Smooth muscle cell (in vitro differentiated cells): ENCODE results near the gene AKTIP. TPM values are rescaled to one million over a fixed set of nuclear protein-coding genes. Genes with fewer than 3 reads are reported as not detected.

ENCODE experiments used
- DNase-seq: peaks from one replicate; lab custom pipeline; 2025; ENCODE audit not compliant: unreplicated experiment; lab: John Stamatoyannopoulos, UW
- H2AFZ ChIP-seq: fragments of 200-600 bp; sonication (generic); 2 replicates; pipeline ENCODE4 v1.6.0; 2016; ENCODE audit warnings: antibody characterized with exemption, low read depth, mild to moderate bottlenecking
- H3F3A ChIP-seq: fragments of 200-600 bp; sonication (generic); 2 replicates; pipeline ENCODE4 v1.6.0; 2017; ENCODE audit warnings: antibody characterized with exemption, low read depth
- H3K27ac ChIP-seq: fragments of 200-600 bp; sonication (generic); 2 replicates; pipeline ENCODE4 v1.5.1; 2016; ENCODE audit warnings: low read depth, mild to moderate bottlenecking
- H3K27me3 ChIP-seq: fragments of 200-600 bp; sonication (generic); 2 replicates; pipeline ENCODE4 v1.6.1; 2016; ENCODE audit warnings: low read depth, mild to moderate bottlenecking
- H3K36me3 ChIP-seq: fragments of 200-600 bp; sonication (generic); 2 replicates; pipeline ENCODE4 v1.5.1; 2016; ENCODE audit warnings: low read depth
- H3K4me1 ChIP-seq: fragments of 200-600 bp; sonication (generic); 2 replicates; pipeline ENCODE4 v1.5.1; 2016; ENCODE audit warnings: low read depth
- H3K4me2 ChIP-seq: fragments of 200-600 bp; sonication (generic); 2 replicates; pipeline ENCODE4 v1.6.0; 2016; ENCODE audit warnings: mild to moderate bottlenecking
- H3K4me3 ChIP-seq: fragments of 200-600 bp; sonication (generic); 2 replicates; pipeline ENCODE4 v1.5.1; 2016; ENCODE audit warnings: mild to moderate bottlenecking
- H3K79me2 ChIP-seq: fragments of 200-600 bp; sonication (generic); 2 replicates; pipeline ENCODE4 v1.6.0; 2016; ENCODE audit warnings: low read depth, mild to moderate bottlenecking
- H3K9ac ChIP-seq: fragments of 200-600 bp; sonication (generic); 2 replicates; pipeline ENCODE4 v1.6.0; 2016; ENCODE audit warnings: low read depth
- H3K9me3 ChIP-seq: fragments of 200-600 bp; sonication (generic); replicated peaks from 2 replicates; pipeline ENCODE4 v1.5.1; 2016; ENCODE audit warnings: low read depth
- H4K20me1 ChIP-seq: fragments of 200-600 bp; sonication (generic); 2 replicates; pipeline ENCODE4 v1.6.0; 2016; ENCODE audit warnings: low read depth
- WGBS: methylation state at CpG from one replicate; pipeline ENCODE4 v1.1.7; 2016; ENCODE audit warnings: low lambda C conversion rate; 5-methylcytosine and 5-hydroxymethylcytosine counted together
- polyA plus RNA-seq: library from polyadenylated mRNA; unstranded; fragments of >200 nt; fragmentation: Nextera tagmentation; extraction: Ambion mirVana; gene quantifications from 2 replicates; pipeline ENCODE4 v1.2.1, GENCODE V29; 2016
- total RNA-seq: library from RNA; depleted of rRNA; stranded (reverse); fragments of >200 nt; gene quantifications from 2 replicates; pipeline ENCODE4 v1.2.3, GENCODE V29; 2014
- TF ChIP-seq, protein P1 (sequence below): fragments of 200-600 bp; sonication (generic); IDR thresholded peaks from 2 replicates; pipeline ENCODE4 v1.5.1; 2017; ENCODE audit warnings: borderline replicate concordance, mild to moderate bottlenecking, antibody characterized with exemption; ENCODE audit not compliant: insufficient read depth, poor library complexity, severe bottlenecking

The AKTIP gene
- total RNA-seq = 21.5 and 24.3 TPM in 2 replicates
- polyA plus RNA-seq = 14.1 and 25.1 TPM in 2 replicates

DNA sequence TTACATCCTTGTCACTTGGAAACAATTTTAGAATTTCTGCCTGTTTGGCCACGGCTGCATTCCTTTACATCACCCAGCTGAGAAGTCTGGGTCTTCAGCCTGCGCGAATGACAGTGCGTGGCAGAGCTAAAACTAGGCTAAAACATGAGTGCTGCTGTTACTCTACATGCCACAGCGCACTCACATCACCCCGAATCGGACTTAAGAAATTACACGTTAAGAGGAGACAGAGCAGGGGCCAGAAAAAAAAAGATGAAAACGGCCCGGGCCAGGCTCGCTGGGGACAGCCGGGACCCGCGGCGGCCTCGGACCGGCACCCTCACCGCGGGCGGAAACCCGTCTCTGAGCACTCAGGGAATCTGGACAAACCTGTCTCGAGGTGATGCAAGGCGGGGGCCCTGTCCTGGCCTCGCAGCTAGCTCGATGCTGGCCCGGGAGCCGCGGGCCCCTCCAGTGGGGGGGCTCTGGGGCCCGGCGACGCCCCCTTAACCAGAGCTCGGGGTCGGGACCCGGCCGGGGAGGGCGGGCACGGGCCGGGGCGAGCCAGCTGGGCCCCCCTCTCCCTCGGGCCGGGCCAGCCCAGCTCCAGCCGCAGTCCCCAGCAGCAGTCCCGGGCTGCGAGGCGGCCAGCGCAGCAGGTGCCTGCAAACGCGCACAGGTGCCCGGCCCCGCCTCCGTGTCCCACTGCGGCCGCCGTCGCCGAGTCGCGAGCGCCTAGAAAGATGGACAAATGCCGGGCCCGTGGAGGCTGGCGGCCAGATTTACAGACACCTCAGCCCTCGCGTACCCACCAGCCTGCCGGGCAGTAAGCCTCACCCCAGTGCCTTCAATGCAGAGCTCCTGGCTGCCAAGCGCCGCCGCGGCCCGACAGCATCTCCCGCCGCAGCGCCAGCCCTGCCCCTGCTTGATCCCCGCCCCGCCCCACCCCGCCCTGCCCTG is at the start of gene AKTIP:
Gene AKTIP, minus strand, starts transcription at position 879 of the 939 bp plus-strand sequence. CDS start 2,950 bp downstream, outside the sequence.
- peaks cover 10% of the 10 kb centered on the region for H3K4me1 ChIP-seq
- H3K27me3 ChIP-seq = no peaks in the 10 kb centered on the region
- H2AFZ ChIP-seq = peak within 1 kb of the TSS; percentile 75
- H3K4me2 ChIP-seq = peak within 1 kb of the TSS; percentile 98
- no peaks in the 10 kb centered on the region for H3K36me3 ChIP-seq
- TF ChIP-seq, protein P1, sequence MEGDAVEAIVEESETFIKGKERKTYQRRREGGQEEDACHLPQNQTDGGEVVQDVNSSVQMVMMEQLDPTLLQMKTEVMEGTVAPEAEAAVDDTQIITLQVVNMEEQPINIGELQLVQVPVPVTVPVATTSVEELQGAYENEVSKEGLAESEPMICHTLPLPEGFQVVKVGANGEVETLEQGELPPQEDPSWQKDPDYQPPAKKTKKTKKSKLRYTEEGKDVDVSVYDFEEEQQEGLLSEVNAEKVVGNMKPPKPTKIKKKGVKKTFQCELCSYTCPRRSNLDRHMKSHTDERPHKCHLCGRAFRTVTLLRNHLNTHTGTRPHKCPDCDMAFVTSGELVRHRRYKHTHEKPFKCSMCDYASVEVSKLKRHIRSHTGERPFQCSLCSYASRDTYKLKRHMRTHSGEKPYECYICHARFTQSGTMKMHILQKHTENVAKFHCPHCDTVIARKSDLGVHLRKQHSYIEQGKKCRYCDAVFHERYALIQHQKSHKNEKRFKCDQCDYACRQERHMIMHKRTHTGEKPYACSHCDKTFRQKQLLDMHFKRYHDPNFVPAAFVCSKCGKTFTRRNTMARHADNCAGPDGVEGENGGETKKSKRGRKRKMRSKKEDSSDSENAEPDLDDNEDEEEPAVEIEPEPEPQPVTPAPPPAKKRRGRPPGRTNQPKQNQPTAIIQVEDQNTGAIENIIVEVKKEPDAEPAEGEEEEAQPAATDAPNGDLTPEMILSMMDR = no peak
- peaks cover 19% of the 10 kb centered on the region for H4K20me1 ChIP-seq
- peak within 1 kb of the TSS; percentile 78 for H3K4me3 ChIP-seq
- H3K9me3 ChIP-seq = no peaks in the 10 kb centered on the region
- 1% methylated on average over 55 of the region's 76 CpGs for WGBS
- H3F3A ChIP-seq = peaks cover 12% of the 10 kb centered on the region
- H3K79me2 ChIP-seq = peaks cover 11% of the 10 kb centered on the region
- peak within 1 kb of the TSS; percentile 70 for H3K9ac ChIP-seq
- no peak for DNase-seq
- H3K27ac ChIP-seq = peak within 1 kb of the TSS; percentile 66

DNA sequence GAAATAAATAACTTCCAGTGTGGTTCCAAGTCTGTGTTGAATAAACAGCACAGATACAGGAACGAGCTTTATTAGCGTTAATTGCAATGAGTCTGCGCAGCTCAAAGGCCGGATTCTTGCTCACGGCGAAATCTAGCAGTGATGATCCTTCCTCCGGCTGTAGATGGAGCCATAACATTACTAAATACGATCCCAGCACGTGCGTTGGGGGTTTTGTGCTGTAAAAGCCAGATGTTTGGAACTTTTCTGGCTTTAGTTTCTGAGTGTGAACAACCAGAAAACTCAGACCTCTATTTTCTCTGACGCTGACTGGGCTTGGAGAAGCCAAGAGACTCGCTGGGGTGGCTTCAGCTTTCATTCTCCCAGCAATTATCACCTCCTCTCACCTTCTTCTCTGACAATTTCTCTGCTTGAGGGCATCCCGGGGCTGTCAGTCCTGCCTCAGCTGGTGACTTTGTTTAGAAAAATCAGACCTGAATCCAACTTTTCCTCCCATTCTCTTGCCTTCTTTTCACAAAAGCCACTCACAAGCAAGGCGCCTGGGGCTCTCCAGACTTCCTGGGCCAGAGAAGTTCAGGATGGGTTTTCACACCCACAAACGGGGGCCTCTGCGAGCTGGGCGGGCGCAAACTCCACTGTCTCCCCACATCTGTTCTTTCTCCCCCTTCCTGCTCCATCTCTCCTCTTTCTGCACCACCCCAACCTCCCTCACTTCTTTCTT is 47.1 kb upstream of the AKTIP start:
- peaks cover 5% of the 10 kb centered on the region for H3K27me3 ChIP-seq
- H3K9ac ChIP-seq = no peak overlapping the region
- no peaks in the 10 kb centered on the region for H3K9me3 ChIP-seq
- DNase-seq = peak; percentile 18
- H2AFZ ChIP-seq = no peak overlapping the region
- no peaks in the 10 kb centered on the region for H3F3A ChIP-seq
- peaks cover 5% of the 10 kb centered on the region for H3K4me1 ChIP-seq
- peak overlapping the region; percentile 41 for H3K4me2 ChIP-seq
- H3K4me3 ChIP-seq = no peak overlapping the region
- 30% methylated on average over 18 of the region's 18 CpGs for WGBS
- H4K20me1 ChIP-seq = no peaks in the 10 kb centered on the region
- TF ChIP-seq, protein P1 = peak; percentile 71
- no peaks in the 10 kb centered on the region for H3K36me3 ChIP-seq
- H3K27ac ChIP-seq = no peak overlapping the region
- no peaks in the 10 kb centered on the region for H3K79me2 ChIP-seq

DNA sequence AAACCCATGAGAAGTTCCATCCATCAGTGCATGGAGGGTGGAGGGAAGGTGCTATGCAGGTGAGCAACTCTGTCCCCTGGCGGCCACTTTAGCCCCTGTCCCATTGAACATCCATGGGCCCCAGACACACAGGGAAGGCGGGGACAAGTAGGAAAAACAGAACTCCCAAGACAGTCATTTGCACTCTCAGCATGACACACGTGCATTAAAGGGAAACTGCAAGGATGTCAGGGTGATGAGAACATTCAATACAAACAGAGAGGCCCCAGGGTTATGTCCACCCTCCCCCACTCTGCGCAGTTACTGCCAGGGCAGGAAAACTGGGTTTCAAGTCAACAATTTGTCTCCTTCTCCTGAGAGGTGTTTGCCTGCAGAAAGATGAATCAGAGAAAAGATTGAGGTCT is 44.0 kb upstream of the AKTIP start:
- no peak overlapping the region for H2AFZ ChIP-seq
- WGBS = 34% methylated on average over 4 of the region's 4 CpGs
- no peak overlapping the region for H3K4me3 ChIP-seq
- H3K27me3 ChIP-seq = peaks cover 5% of the 10 kb centered on the region
- no peaks in the 10 kb centered on the region for H3K9me3 ChIP-seq
- no peak for DNase-seq
- no peaks in the 10 kb centered on the region for H3K79me2 ChIP-seq
- H3K9ac ChIP-seq = no peak overlapping the region
- H4K20me1 ChIP-seq = no peaks in the 10 kb centered on the region
- H3K27ac ChIP-seq = no peak overlapping the region
- peaks cover 5% of the 10 kb centered on the region for H3K4me1 ChIP-seq
- TF ChIP-seq, protein P1 = no peak
- no peaks in the 10 kb centered on the region for H3K36me3 ChIP-seq
- H3F3A ChIP-seq = no peaks in the 10 kb centered on the region
- no peak overlapping the region for H3K4me2 ChIP-seq
